Cerebellar nuclear complex (tissue), 1 donor: Measurements from ENCODE around the gene SMARCA2.
"Not testable (repeated sequence)": the region's sequence is repeated elsewhere in the genome, so short reads cannot be mapped to it uniquely, and the experiment has no call there.

Experiments
- DNase-seq, 2 experiments: peaks; one replicate each; lab custom pipeline; 2025; lab: John Stamatoyannopoulos, UW

Gene SMARCA2

GRCh38 chr9:2144619-2145018, 129.5 kb downstream of the SMARCA2 start:
- no peak for DNase-seq

DNA sequence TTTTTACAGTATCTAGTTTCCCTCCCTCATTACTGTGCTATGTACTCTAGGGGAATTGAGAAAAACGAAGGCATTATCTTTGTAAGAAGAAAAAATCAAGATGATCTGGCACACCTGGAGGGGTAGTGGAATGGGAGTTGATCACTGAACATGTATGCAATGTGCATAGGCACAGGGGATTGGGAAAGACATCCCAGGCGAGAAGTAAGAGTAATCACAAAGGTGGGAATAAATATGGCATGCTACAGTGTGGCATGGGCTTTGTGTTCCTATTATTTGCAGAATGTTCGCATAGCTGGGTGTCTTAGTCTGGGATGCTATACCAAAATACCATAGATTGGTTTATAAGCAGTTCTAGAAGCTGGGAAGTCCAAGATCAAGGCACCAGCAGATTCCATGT, 130.6 kb downstream of the SMARCA2 start:
- no peak for DNase-seq

DNA sequence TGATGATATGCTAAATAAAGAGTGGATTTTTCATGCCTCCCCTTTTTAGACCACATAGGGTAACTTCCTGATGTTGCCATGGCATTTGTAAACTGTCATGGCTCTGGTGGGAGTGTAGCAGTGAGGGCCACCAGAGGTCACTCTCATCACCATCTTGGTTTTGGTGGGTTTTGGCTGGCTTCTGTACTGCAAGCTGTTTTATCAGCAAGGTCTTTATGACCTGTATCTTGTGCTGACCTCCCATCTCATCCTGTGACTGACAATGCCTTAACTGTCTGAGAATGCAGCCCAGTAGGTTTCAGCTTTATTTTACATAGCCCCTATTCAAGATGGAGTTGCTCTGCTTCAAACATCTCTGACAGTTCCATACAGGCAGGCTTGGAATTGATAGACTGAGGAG, 131.6 kb downstream of the SMARCA2 start:
- DNase-seq = not testable (repeated sequence)

- no peak for DNase-seq
These were observed 135.2 kb downstream of the SMARCA2 start for GRCh38 chr9:2150338-2150737.

DNA sequence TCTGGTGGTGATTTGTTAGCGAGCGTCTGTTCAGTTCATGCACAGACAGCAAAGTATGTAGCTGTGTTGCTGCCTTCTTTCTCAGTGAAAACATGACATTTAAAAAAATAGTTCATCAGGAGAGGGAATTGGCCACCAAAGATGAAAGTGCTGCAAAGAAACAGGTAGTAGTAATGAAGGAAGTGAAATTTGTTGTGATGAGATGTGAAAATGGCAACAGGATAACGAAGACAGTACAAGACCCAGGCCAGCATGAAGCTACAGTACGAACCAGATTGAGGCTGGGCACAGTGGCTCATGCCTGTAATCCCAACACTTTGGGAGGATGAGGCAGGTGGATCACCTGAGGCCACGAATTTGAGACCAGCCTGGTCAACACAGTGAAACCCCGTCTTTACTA, 136.0 kb downstream of the SMARCA2 start:
- no peak for DNase-seq

DNA sequence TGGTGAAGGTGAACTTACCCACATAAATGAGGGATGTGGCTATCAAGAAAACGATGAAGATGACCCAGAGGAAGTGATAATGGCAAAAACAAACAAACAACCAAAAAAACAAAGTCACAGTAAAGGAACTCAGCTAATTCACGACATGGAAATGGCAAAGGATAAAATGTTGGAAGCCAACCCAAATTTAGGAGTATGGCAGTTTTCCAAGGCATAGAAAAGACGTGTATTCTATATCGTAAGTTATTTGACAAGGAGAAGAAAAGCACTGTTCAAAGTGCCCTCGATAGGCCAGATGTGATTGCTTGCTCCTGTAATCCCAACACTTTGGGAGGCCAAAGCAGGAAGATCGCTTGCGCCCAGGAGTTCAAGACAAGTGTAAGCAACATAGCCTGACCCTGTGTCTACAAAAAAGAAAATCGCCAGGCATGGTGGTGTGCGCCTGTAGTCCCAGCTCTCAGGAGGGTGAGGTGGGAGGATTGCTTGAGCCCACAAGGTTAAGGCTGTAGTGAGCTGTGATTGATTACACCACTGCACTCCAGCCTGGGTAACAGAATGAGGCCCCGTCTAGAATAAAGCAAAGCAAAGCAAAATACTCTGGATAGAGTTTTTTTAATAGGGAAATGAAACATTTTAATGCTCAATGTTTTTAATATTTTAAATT, 138.0 kb downstream of the SMARCA2 start:
- DNase-seq = no peak

DNA sequence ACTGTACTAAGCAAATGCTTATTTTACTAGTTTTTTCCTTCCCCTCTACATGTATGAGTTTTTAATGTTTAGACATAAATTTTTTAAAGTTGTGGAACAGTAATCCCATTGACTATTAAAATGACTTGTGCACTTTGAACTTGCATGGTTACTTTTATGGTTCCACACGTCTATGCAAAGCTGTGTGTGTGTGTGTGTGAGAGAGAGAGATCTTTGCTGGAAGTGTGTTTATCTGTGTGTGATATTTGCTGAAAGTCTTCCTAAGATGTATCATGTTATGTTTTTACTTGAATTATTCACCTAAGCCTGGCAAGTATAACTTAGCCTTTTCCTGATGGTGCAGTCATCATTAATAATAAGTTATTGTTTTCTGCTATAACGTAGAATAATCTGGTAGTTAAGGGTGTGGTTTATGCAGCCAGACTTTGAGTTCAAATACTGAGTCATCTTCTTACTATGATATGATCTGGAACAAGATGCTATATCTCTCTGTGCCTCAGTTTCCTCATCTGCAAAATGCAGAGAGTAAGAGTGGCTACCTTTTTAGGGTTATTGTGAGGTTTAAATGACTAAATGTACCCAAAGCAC, 138.6 kb downstream of the SMARCA2 start:
- DNase-seq = no peak

DNA sequence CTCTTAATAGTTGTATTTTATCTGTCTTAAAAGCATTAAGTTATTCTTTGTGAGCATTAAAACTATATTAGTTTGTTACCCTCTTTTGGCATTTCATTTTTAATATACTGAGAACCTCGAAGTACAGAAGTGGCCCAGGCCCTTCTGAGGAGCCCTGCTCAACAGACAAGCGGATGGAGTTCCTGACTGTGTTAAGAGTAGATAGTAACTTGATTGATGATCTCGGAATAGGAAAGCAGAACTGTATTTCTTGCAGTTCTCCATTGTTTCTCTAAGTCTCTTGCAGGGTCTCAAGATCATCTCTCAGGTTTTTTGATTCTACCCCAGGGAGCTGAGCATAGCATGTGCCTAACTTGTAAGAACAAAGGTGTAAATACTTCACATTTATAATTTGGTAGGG, 139.6 kb downstream of the SMARCA2 start:
- DNase-seq = no peak

- no peak for DNase-seq
These were observed 140.8 kb downstream of the SMARCA2 start for GRCh38 chr9:2155966-2156365.

DNA sequence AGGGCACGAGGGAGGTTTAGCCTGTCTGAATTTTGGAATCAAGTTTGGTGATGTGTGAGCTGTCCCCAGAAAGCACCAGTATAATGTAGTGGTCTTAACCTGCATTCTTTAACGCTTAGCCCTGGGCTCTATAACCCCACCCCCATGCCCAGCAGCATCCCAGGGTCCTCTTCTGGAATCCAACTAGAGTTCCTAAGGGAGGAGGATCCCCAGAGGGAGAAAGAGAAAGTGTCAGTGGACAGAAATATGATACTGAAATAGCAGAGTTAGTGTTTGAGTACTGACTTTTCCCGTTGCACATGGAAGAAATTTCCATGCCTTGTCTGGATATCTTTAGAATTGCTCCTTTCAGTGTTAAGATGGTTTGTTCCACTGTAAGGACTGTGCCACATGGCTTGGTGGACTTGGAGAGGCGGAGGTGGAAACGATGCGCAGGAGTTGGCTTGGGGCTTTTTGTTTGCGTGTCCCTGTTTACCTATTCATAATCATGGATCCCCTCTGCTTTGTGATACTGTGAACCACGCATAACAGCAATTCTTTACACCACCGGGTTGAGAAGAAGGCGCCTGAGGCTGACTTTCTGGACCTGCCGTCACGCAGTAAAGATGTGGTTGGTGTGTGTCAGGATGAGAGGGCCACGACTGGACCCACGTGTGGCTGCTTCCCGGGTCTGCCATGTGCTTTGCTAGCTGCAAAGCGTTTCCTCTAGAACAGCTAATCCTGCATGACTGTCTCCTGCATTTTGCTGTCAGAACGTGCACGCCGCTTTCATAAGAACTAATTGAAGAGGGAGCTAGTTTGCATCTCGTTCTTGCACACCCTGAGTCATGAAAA, 142.3 kb downstream of the SMARCA2 start:
- peak in 1 of 2 experiments; percentile 16 for DNase-seq

- no peak for DNase-seq
These were observed 143.0 kb downstream of the SMARCA2 start for GRCh38 chr9:2158111-2158610.

- peak in 1 of 2 experiments; percentile 4 for DNase-seq
These were observed 143.8 kb downstream of the SMARCA2 start for GRCh38 chr9:2158766-2159430.

DNA sequence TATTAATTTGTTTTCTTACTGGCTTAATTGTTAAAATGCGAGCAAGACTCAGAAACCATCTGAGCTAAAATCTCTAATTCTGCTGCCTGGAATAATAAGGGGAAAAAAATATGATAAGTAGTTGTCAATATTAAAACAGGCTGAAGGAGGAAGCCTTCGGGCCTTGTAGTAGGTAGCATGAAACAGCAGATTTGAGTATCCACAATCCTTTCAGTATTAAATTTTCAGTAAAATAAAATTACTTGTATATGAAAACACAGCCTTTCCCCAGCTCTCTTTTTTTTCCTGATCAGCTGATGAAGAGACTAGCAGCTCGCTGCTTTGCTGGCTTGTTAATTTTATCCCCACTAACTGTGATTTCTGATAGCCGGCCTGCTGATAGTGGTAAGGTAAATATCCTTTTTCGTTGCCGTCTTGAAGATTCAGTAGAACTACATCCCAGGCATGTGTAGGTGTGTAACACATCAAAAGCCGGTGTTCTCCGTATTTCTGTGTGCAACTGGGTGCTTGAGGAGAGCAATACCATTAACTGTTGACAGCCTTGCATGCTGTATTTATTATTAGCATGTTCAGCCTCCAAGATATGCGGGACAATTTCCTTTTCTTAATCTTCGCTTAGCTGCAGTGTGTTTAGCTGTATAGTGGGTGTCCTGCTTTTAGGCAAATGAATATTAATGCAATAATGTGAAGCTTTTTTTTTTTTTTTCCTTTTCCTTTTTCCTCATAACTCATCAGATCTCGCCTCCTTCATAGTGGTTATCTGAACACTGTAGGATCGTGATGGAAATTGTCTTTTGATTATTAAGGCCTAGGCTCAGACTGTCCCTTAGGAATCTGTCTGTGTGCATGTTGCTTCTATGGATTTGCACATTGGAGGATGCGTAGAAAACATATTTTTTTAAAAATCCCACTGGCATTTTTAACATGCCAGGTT, 144.6 kb downstream of the SMARCA2 start:
- peak in 1 of 2 experiments; percentile 30 for DNase-seq

- no peak for DNase-seq
These were observed 146.5 kb downstream of the SMARCA2 start for GRCh38 chr9:2161661-2162060.

DNA sequence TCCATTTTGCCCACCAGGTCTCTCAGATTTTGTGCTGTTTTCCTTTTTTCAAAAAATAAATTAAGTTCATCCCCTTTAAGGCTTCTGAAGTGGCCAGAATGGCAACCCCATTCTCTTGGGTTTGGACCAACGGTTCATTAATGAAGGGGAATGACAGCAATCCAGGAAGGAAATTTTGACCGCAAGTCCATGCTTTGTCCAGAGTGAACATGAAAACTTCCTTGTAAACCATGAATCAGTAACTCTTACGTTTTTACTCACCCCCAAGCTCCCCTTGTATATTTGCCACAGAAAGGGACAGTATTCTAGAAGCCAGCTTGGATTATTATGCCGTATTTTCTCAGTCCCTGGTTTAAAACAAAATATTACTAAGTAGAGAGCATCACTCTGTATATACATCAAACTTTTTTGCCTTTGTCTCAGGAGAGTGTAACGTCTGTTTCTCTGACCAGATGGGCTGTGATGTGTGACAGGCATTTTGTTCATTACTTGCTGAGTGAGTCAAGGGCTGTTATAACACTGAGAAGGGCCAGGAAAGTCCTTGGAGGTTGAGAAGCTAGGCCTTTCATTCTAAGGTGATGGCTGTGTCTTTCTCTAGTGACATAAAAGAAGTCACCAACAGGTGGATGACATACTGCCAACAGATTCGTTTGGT, 148.2 kb downstream of the SMARCA2 start:
- no peak for DNase-seq

GRCh38 chr9:2164268-2164667, 149.1 kb downstream of the SMARCA2 start:
- DNase-seq = no peak

DNA sequence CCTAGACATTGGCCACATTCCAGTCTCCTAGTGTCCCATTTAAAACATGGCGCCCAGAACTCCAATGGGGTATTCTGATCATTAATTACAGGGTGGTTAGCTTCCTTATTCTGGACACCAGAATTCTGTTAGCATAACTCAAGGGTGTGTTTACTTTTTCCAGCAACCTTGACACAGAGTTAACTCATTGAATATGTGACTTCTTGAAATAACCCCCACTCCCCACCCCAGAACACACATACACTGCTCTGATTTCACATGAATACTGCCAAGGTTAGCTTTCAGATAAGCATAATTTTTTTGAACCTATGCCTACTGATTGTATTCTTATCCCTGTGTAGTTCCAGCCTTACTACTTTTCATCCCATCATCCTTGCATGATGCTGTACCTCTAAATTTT, 151.1 kb downstream of the SMARCA2 start:
- DNase-seq = no peak

DNA sequence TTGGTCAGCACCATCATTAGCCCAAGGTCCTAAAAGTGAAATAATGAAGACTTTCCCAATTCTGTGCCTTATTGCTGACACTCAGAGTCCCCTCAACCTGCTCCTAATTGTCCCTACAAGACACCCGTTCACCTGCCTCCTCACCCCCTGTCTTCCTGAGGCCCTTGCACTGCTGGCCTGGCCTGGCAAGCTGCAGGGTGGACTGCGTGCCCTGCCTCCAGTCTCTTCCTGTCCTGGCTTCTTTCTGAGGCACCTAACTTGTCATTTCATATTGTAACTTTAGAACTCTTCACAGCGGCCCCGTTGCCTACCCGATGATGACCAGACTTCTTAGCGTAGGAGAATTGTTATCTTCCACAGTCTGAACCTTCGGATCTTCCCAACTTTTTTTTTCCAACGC, 153.9 kb downstream of the SMARCA2 start:
- DNase-seq = no peak

- no peak for DNase-seq
These were observed 155.6 kb downstream of the SMARCA2 start for GRCh38 chr9:2170722-2171121.

DNA sequence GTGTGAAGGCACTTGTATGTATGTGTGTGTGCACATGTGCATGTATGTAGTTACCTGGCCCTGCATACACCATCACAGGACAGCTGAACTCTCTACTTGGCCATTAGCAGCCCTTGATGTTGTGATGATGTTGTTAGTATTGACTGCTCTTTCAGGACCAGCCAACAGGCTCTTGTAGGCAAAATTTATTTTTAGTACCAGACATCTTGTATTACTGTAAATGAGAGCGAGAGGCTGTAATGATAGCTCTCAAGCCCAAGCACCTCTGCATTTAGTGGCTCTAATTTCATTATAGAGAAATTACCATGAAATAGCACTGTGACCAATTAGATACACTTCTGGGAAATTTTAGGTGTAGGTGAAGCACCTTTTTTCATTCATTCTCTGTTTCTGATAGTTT, 158.0 kb downstream of the SMARCA2 start:
- DNase-seq = no peak

DNA sequence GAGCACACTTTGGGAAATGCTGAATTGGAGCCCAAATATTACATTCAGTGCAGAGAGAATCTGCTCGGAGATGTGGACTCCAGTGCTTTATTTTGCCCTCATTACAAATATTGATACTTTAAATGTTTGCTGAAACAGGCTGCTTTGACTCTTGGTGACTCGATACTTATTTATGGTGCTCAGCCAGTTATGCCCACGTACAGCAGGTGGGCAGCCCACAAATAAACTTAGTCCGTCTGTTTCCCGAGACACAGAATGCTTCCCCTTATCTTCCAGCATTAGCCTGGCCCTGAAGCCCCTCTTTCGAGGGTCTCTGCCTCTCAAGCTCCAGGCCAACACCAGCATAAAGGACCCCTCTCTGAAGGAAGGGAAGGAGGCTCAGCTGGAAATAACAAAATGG, 158.7 kb downstream of the SMARCA2 start:
- DNase-seq = no peak
